Uterus (tissue), 2 donors: ENCODE measurements around the gene GLRX.

Experiments used
- POLR2A ChIP-seq, 2 donors: fragments of 450-650 bp; IDR thresholded peaks; one replicate each; pipeline ENCODE4 v1.6.1; 2016; ENCODE audit warnings: antibody characterized with exemption in 2 of 2, mild to moderate bottlenecking in 1 of 2, moderate library complexity in 1 of 2
- TF ChIP-seq, protein P1 (sequence below), 4 experiments: fragments of 200-600 bp in 2 of 4; fragments of 450-650 bp in 2 of 4; sonication (generic) in 2 of 4; IDR thresholded peaks; one replicate each; pipeline ENCODE4 v1.5.1; 2016 to 2019; ENCODE audit warnings: antibody characterized with exemption in 4 of 4, mild to moderate bottlenecking in 2 of 4, moderate library complexity in 1 of 4

DNA sequence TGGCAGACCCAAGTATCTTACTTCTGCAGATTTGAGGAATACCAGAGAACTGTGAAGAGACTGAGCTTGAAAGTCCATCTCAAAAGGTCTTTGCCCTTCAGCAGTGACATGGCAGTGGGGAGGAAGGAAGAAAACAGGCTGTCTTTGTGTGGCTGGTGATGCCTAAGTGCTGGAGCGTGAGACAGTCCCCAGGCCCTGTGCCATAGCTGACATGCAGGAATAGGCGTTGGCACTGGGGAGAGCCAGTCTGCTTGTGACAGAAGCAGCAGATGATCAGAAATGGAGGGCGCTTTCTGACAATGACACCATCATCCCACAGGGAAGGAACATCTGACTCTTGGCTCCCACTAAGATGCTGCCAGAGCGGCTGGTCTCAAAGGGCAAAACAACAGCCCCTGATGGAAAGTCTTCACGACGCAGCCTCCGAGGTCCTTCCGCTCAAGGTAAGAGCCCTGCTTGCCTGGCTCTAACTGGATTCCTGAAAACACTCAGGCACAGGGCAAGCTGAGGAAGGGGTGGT, 15.5 kb upstream of the GLRX start:
- TF ChIP-seq, protein P1, sequence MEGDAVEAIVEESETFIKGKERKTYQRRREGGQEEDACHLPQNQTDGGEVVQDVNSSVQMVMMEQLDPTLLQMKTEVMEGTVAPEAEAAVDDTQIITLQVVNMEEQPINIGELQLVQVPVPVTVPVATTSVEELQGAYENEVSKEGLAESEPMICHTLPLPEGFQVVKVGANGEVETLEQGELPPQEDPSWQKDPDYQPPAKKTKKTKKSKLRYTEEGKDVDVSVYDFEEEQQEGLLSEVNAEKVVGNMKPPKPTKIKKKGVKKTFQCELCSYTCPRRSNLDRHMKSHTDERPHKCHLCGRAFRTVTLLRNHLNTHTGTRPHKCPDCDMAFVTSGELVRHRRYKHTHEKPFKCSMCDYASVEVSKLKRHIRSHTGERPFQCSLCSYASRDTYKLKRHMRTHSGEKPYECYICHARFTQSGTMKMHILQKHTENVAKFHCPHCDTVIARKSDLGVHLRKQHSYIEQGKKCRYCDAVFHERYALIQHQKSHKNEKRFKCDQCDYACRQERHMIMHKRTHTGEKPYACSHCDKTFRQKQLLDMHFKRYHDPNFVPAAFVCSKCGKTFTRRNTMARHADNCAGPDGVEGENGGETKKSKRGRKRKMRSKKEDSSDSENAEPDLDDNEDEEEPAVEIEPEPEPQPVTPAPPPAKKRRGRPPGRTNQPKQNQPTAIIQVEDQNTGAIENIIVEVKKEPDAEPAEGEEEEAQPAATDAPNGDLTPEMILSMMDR (IDR thresholded peaks at IDR 0.05) = no peak
- TF ChIP-seq POLR2A (IDR thresholded peaks at IDR 0.05) = no peak
